Activated CD4-positive, alpha-beta T cell treated with anti-CD3 and anti-CD28 coated beads, Interleukin-10, Interleukin-2, amounts not matched to agents 100 ng/mL and 50 ng/mL, durations not matched to agents 16 hours and 8 hours (primary cell): ENCODE data around the gene MBTD1.

Experiments used
- DNase-seq: peaks from one replicate; pipeline ENCODE4 v3.0.0-alpha.2; 2020

MBTD1 gene

GRCh38 chr17:51142597-51142996 lies 117.3 kb downstream of the MBTD1 start:
- no peak for DNase-seq

GRCh38 chr17:51135956-51136355 lies 123.9 kb downstream of the MBTD1 start:
- no peak for DNase-seq

GRCh38 chr17:51133365-51133764 lies 126.5 kb downstream of the MBTD1 start:
- DNase-seq, result no peak

- DNase-seq, result peak; percentile 29
Measured at GRCh38 chr17:51132964-51133319, 126.9 kb downstream of the MBTD1 start.

- DNase-seq, result peak; percentile 39
Measured at GRCh38 chr17:51128076-51128475, 131.8 kb downstream of the MBTD1 start.
